ENCODE results near the gene BBLN. TPM values are rescaled to one million over a fixed set of nuclear protein-coding genes. Genes with fewer than 3 reads are reported as not detected.

The BBLN gene
- total RNA-seq, 1 donor from 2014 or later = 389 TPM

GRCh38 chr9:128120061-128120740, 39.9 kb upstream of the BBLN start:
- intact Hi-C loops (cut with DNase I) = no loop called here

DNA sequence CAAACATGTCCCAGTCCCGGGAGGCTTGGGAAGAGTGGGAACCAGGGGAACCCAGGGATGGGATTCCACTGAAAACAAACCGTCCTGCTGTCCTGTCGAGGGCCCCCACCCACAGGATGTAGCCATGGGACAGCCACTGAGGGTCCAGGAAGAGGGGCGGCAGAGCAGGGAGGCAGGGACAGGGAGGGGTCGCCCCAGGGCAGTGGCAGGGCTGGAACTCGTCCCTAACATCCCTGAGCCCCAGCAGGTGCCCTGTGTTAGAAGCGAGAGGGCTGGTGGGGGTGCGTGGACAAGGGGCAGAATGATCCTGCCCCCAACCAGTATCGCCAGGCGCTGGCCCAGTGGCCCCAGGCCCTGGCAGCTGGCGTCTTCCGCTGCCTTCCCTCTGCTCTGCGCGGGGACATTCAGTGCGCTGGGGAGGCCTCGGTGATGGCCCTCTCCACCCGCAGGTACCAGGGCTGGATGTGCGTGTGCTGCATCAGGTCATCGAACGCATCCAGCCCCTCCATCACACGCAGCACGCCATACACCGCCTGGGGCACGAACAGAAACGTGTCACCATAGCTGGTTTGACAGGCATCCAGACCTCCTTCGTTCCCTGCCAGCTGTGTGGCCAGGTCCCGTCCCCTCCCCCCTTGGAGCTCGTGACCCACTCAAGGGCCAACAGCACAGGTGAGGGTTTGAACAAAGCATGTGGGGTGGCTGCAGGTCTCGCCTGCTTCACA, 39.2 kb upstream of the BBLN start:
- Histone ChIP-seq H3K9me3 (no peaks in the 10 kb centered on the region), H3K4me3 (no peak overlapping the region), H3K27me3 (no peaks in the 10 kb centered on the region), H3K36me3 (peaks cover 25 to 29% of the 10 kb centered on the region in 2 donors), H3K27ac (no peak overlapping the region), H3K4me1 (peaks cover 0 to 10% of the 10 kb centered on the region in 2 donors)
- no peak for TF ChIP-seq CTCF (IDR thresholded peaks at IDR 0.05)
- no peak for DNase-seq (ENCODE audit: low spot score in 2 of 2)
- intact Hi-C loops (cut with DNase I) = no loop called here

More at GRCh38 chr9:128120061-128120740, 39.9 kb upstream of the BBLN start:
- Histone ChIP-seq H3K27ac (no peak overlapping the region), H3K4me3 (no peak overlapping the region), H3K4me1 (peaks cover 0 to 4% of the 10 kb centered on the region in 2 donors), H3K36me3 (peaks cover 25 to 29% of the 10 kb centered on the region in 2 donors), H3K27me3 (no peaks in the 10 kb centered on the region), H3K9me3 (no peaks in the 10 kb centered on the region)
- DNase-seq (ENCODE audit: low spot score in 2 of 2) = no peak
- no peak for TF ChIP-seq CTCF (IDR thresholded peaks at IDR 0.05)

GRCh38 chr9:128121466-128121810, 38.6 kb upstream of the BBLN start:
- Histone ChIP-seq H3K4me3 (no peak overlapping the region), H3K4me1 (peaks cover 0 to 16% of the 10 kb centered on the region in 2 donors), H3K36me3 (peaks cover 25 to 29% of the 10 kb centered on the region in 2 donors), H3K27ac (no peak overlapping the region), H3K9me3 (no peaks in the 10 kb centered on the region), H3K27me3 (no peaks in the 10 kb centered on the region)
- no peak for DNase-seq (ENCODE audit: low spot score in 2 of 2)
- TF ChIP-seq CTCF (IDR thresholded peaks at IDR 0.05) = no peak
- intact Hi-C loops (cut with DNase I) = no loop called here

DNA sequence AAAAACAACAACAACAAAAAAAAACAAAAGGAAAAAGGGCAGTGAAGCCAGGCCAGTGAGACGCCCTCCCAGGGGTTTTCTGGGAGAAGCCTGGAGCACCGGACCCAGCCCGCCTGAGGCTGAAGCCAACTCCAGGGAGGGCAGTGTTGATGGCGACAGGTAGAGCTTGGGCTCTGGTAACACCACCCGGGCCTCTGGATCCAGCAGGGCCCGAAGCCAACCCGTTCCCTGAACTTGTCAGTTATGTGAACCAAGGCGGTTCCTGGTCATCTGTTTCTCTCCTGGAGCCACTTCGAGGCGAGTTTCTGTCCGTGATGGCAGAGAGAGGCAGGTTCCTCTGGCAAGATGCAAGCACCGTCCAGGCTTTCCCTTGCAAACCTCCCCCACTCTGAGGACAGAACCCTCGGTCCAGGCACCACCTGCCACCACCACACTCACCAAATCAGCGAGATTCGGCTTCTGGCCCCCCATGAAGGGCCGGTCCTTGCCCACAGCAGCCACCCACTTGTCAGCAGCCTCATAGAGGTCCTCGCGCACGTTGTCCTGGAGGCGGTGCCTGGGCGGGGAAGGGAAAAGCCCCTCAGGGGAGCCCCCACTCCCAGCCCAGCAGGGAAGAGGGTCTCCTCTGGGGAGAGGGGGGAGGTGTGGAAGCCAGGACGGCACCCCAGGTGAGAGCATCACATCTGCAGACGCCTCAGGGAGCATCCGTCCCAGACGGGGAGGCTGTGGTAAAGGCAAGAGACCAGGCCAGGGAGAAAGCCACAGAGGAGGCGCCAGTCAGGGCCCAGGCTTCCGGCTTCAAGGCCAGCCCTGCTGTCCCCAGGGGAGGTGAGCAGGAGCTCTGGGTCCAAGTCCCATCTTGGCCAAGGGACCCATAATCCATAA, 37.9 kb upstream of the BBLN start:
- Histone ChIP-seq H3K36me3 (peaks cover 25 to 29% of the 10 kb centered on the region in 2 donors), H3K4me3 (no peak overlapping the region), H3K9me3 (no peaks in the 10 kb centered on the region), H3K27me3 (no peaks in the 10 kb centered on the region), H3K27ac (no peak overlapping the region), H3K4me1 (peaks cover 4 to 19% of the 10 kb centered on the region in 2 donors)
- DNase-seq (ENCODE audit: low spot score in 2 of 2) = no peak
- TF ChIP-seq CTCF (IDR thresholded peaks at IDR 0.05) = no peak
- intact Hi-C loops (cut with DNase I) = no loop called here

- intact Hi-C loops (cut with DNase I) = no loop called here
- Histone ChIP-seq H3K27me3 (no peaks in the 10 kb centered on the region), H3K36me3 (peaks cover 25 to 29% of the 10 kb centered on the region in 2 donors), H3K9me3 (no peaks in the 10 kb centered on the region), H3K4me3 (no peak overlapping the region), H3K4me1 (peaks cover 4 to 18% of the 10 kb centered on the region in 2 donors), H3K27ac (no peak overlapping the region)
- TF ChIP-seq CTCF (IDR thresholded peaks at IDR 0.05) = no peak
- no peak for DNase-seq (ENCODE audit: low spot score in 2 of 2)
Observed at GRCh38 chr9:128122809-128123175, 37.3 kb upstream of the BBLN start.
